CD4-positive, alpha-beta T cell treated with Interleukin-4 for 1 hour (primary cell): Measurements from ENCODE around the gene GON7.
"Not testable (repeated sequence)": the region's sequence is repeated elsewhere in the genome, so short reads cannot be mapped to it uniquely, and the experiment has no call there.

Experiments
- DNase-seq, 2 donors: peaks; one replicate each; pipeline ENCODE4 v3.0.0-alpha.2; 2020 to 2022

Gene GON7

GRCh38 chr14:93199031-93199430 lies 7.8 kb downstream of the GON7 start:
- no peak for DNase-seq

- no peak for DNase-seq
Observed at GRCh38 chr14:93195316-93195999, 11.4 kb downstream of the GON7 start.

- DNase-seq: no peak
Observed at GRCh38 chr14:93186956-93187355, 19.9 kb downstream of the GON7 start.

GRCh38 chr14:93186466-93186865 lies 20.4 kb downstream of the GON7 start:
- DNase-seq: no peak

GRCh38 chr14:93185349-93185720 lies 21.5 kb downstream of the GON7 start:
- no peak for DNase-seq

GRCh38 chr14:93184391-93185348 lies 22.2 kb downstream of the GON7 start, which contains the start of the genes LYSET and MOAP1:
LYSET (plus strand) TSS chr14:93185317; CDS start chr14:93185406, 89 bp downstream.
MOAP1 (minus strand) TSS chr14:93184897; CDS start chr14:93184242, 655 bp downstream.
- DNase-seq: peak; percentile 94

GRCh38 chr14:93183596-93184317 lies 23.1 kb downstream of the GON7 start:
- DNase-seq: no peak

- DNase-seq: no peak
Observed at GRCh38 chr14:93175492-93175891, 31.4 kb downstream of the GON7 start.

GRCh38 chr14:93174731-93175130 lies 32.1 kb downstream of the GON7 start:
- DNase-seq: not testable (repeated sequence)

- DNase-seq: no peak
Observed at GRCh38 chr14:93173943-93174395, 32.9 kb downstream of the GON7 start.

- no peak for DNase-seq
Observed at GRCh38 chr14:93171376-93171775, 35.5 kb downstream of the GON7 start.

GRCh38 chr14:93170141-93170540 lies 36.7 kb downstream of the GON7 start:
- DNase-seq: not testable (repeated sequence)

GRCh38 chr14:93169619-93170018 lies 37.2 kb downstream of the GON7 start:
- not testable (repeated sequence) for DNase-seq

- not testable (repeated sequence) for DNase-seq
Observed at GRCh38 chr14:93168610-93169009, 38.3 kb downstream of the GON7 start.

GRCh38 chr14:93165271-93166265 lies 41.3 kb downstream of the GON7 start:
- not testable (repeated sequence) for DNase-seq

GRCh38 chr14:93163564-93163963 lies 43.3 kb downstream of the GON7 start:
- no peak for DNase-seq

GRCh38 chr14:93161411-93161940 lies 45.4 kb downstream of the GON7 start:
- DNase-seq: no peak

GRCh38 chr14:93160353-93160801 lies 46.5 kb downstream of the GON7 start:
- DNase-seq: no peak

- DNase-seq: not testable (repeated sequence)
Observed at GRCh38 chr14:93159625-93160352, 47.1 kb downstream of the GON7 start.

GRCh38 chr14:93158349-93158748 lies 48.5 kb downstream of the GON7 start:
- not testable (repeated sequence) for DNase-seq
